Measurements from ENCODE around the gene SH3GL2.

The SH3GL2 gene

DNA sequence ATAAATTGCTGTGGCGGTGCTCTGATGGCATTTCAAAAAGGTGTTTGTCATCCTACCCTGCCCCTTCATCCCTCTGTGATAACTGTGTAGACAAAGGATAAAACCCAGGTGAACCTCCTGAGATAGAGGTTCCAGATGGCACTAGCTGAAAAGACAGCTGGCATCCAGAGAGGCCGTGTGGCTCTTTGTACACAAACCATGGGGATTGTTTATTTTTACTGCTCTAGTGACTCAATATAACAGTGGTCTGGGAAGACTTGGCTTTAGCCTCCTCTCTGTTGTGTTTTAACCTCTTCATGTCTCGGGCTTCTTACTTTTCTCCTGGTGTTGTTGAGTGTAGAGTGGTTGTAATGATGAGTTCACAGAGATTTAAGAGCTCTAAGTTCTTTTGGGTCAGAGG is 48.8 kb downstream of the SH3GL2 start:
- Mint-ChIP-seq H3K4me3 (no peak overlapping the region), H3K4me1 (no peaks in the 10 kb centered on the region), H3K27ac (no peak overlapping the region), H3K9me3 (peaks cover 14% of the 10 kb centered on the region), H3K36me3 (no peaks in the 10 kb centered on the region)
- DNase-seq (ENCODE audit: low spot score in 2 of 2) (no peak), ATAC-seq (no peak)

DNA sequence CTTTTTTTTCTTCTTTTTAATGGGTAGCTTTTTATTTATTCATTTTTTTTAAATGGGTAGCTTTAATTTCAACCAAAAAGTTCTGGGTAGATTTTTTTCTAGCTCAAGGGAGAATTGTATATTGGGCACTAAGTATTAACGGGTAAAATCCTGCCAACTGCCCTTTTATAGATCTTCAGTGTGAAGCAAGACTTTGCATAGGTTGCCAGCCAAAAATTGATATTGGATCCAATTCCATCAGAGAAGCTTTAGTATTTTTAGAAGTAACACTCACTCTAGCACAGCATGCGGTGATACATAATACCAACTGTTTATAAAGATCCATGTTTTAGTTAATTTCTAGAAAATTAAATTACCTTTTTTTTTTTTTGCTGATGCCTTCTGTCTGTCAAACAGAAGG is 49.8 kb downstream of the SH3GL2 start:
- H3K9me3 Mint-ChIP-seq = peaks cover 10% of the 10 kb centered on the region
- no peaks in the 10 kb centered on the region for H3K36me3 Mint-ChIP-seq
- no peak overlapping the region for H3K4me3 Mint-ChIP-seq
- H3K4me1 Mint-ChIP-seq = no peaks in the 10 kb centered on the region
- DNase-seq (ENCODE audit: low spot score in 2 of 2) (no peak), ATAC-seq (no peak)
- H3K27ac Mint-ChIP-seq = no peak overlapping the region

GRCh38 chr9:17630531-17630949 is 51.7 kb downstream of the SH3GL2 start:
- no peak for DNase-seq (ENCODE audit: low spot score in 2 of 2)
- Mint-ChIP-seq H3K4me1 (no peaks in the 10 kb centered on the region), H3K36me3 (no peaks in the 10 kb centered on the region)

GRCh38 chr9:17631396-17631795 is 52.5 kb downstream of the SH3GL2 start:
- Mint-ChIP-seq H3K9me3 (peaks cover 7% of the 10 kb centered on the region), H3K4me1 (no peaks in the 10 kb centered on the region), H3K27ac (no peak overlapping the region), H3K4me3 (no peak overlapping the region), H3K36me3 (no peaks in the 10 kb centered on the region)
- ATAC-seq (no peak), DNase-seq (ENCODE audit: low spot score in 2 of 2) (no peak)

More at GRCh38 chr9:17630531-17630949, 51.7 kb downstream of the SH3GL2 start:
- H3K9me3 Mint-ChIP-seq = peaks cover 7% of the 10 kb centered on the region
- no peak for ATAC-seq
- no peak overlapping the region for H3K27ac Mint-ChIP-seq
- H3K4me3 Mint-ChIP-seq = no peak overlapping the region

DNA sequence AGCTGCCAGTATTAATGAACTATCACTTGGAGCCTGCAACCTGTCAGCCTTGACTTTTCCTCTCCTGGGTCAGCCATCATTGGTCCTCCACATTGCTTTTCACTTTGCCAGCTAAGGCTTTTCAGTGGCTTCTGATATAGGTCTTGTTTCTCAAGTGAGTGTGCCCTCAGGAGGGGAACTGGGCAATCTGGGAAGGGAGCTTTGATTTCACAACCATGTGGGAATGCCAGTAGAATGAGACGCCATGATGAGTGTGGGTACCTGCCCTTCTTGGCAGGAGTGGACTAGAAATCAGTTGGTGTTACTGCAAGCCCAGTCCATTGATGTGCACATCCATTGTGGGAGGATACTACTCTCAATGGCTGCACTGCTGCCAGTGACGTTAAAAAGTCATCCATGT is 54.1 kb downstream of the SH3GL2 start:
- no peak overlapping the region for H3K27ac Mint-ChIP-seq
- H3K9me3 Mint-ChIP-seq = peaks cover 4% of the 10 kb centered on the region
- no peak overlapping the region for H3K4me3 Mint-ChIP-seq
- H3K4me1 Mint-ChIP-seq = no peaks in the 10 kb centered on the region
- no peak for DNase-seq (ENCODE audit: low spot score in 2 of 2)
- no peak for ATAC-seq
- no peaks in the 10 kb centered on the region for H3K36me3 Mint-ChIP-seq

GRCh38 chr9:17635115-17635890 is 56.4 kb downstream of the SH3GL2 start:
- DNase-seq (ENCODE audit: low spot score in 2 of 2) = no peak
- Mint-ChIP-seq H3K4me1 (no peaks in the 10 kb centered on the region), H3K27ac (no peak overlapping the region), H3K36me3 (no peaks in the 10 kb centered on the region), H3K4me3 (no peak overlapping the region), H3K9me3 (peaks cover 4% of the 10 kb centered on the region)
- ATAC-seq = no peak

DNA sequence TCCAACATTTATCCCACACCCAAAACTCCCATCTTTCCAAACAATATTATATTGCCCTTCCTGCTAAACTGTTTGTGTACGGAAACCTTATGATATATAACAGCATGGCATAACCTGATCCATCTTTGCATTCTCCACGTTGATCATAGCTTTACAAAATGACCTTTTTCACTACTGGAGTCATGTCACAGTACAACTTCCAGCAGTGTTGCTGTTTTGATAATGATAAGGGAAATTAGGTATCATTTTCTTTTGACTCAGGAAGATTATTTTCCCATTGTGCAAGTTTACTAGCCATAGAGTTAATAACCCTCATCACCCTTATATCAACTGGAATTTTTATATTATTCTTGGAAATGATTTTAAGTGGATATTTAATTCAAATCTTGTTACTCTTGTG is 57.5 kb downstream of the SH3GL2 start:
- ATAC-seq = no peak
- Mint-ChIP-seq H3K27ac (no peak overlapping the region), H3K4me1 (no peaks in the 10 kb centered on the region), H3K4me3 (no peak overlapping the region), H3K36me3 (no peaks in the 10 kb centered on the region), H3K9me3 (peaks cover 4% of the 10 kb centered on the region)
- DNase-seq (ENCODE audit: low spot score in 2 of 2) = no peak

- Mint-ChIP-seq H3K9me3 (peaks cover 4% of the 10 kb centered on the region), H3K36me3 (no peaks in the 10 kb centered on the region), H3K27ac (no peak overlapping the region), H3K4me1 (no peaks in the 10 kb centered on the region), H3K4me3 (no peak overlapping the region)
- DNase-seq (ENCODE audit: low spot score in 2 of 2) (no peak), ATAC-seq (no peak)
Measured at GRCh38 chr9:17636821-17637220, 58.0 kb downstream of the SH3GL2 start.

DNA sequence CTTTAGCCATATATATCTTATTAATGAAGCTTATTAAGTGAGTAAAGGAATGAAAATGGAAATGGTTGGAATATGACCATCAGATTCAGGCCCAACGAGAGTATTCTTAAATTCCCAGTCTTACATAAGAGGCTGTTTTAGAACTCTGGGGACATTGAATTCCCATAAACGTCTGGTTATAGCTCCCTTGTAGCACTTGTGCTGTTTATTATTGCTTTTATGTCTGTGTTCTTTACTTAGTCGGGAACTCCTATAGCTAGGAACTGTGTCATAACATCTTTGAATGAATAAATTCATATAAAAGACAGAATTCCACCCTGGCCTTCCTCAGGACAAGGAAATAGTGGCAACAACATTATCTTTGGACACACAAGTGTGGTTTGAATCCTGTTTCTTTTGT is 58.4 kb downstream of the SH3GL2 start:
- Mint-ChIP-seq H3K4me3 (no peak overlapping the region), H3K36me3 (no peaks in the 10 kb centered on the region), H3K4me1 (no peaks in the 10 kb centered on the region), H3K9me3 (peaks cover 4% of the 10 kb centered on the region), H3K27ac (no peak overlapping the region)
- no peak for ATAC-seq
- DNase-seq (ENCODE audit: low spot score in 2 of 2) = no peak

DNA sequence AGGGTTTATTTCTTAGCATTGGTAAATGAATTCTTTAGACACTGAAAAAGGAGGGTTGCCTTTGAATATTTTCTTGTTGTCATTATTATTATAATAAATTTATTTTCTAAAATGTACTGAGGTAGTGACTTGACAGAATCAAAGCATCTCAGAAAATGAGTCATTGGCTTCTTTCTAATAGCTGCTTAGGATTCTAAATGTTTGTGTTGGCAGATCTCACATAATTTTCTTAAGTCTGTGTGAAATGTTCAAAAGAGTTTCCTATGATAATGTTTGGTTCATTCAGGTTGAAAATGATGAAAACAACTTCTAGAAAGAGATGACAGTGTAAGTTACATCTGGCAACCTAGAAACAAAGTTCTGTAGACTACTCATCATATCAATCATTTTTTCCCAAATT is 69.7 kb downstream of the SH3GL2 start:
- Mint-ChIP-seq H3K4me3 (no peak overlapping the region), H3K36me3 (no peaks in the 10 kb centered on the region), H3K4me1 (no peaks in the 10 kb centered on the region), H3K9me3 (peaks cover 23% of the 10 kb centered on the region), H3K27ac (no peak overlapping the region)
- DNase-seq (ENCODE audit: low spot score in 2 of 2) = no peak
- no peak for ATAC-seq

- no peak for ATAC-seq
Measured at GRCh38 chr9:17651725-17652124, 72.9 kb downstream of the SH3GL2 start.

DNA sequence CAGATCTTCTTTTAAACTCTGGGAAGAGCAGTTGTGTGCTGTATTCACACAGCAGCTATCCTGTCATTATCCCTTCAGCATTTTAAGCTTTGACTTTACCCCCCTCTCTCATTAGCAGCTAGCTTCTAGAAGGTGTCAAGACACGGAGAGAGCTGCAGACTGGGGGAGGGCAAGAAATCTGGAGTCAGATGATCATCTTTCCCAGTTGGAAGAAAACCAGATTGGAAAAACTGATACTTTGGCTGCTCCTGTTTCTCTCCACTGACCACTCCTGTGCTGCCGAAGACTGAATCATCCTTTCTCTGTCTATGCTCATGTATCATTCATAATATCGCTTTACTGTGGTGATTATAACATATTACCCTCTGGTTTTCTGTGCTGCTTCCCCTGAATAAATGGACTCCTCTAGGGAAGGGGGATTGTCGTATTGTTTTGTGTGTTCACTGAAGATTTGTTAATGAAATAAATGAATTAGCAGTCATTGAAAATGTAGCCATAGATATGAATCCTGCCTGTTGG is 75.1 kb downstream of the SH3GL2 start:
- no peak for DNase-seq (ENCODE audit: low spot score in 2 of 2)
- H3K4me3 Mint-ChIP-seq = no peak overlapping the region
- H3K36me3 Mint-ChIP-seq = no peaks in the 10 kb centered on the region
- no peaks in the 10 kb centered on the region for H3K4me1 Mint-ChIP-seq
- no peak overlapping the region for H3K27ac Mint-ChIP-seq
- no peak for ATAC-seq
- peaks cover 17% of the 10 kb centered on the region for H3K9me3 Mint-ChIP-seq

More at GRCh38 chr9:17651725-17652124, 72.9 kb downstream of the SH3GL2 start:
- Mint-ChIP-seq H3K27ac (no peak overlapping the region), H3K4me1 (no peaks in the 10 kb centered on the region), H3K9me3 (peaks cover 17% of the 10 kb centered on the region), H3K4me3 (no peak overlapping the region), H3K36me3 (no peaks in the 10 kb centered on the region)
- DNase-seq (ENCODE audit: low spot score in 2 of 2) = no peak

DNA sequence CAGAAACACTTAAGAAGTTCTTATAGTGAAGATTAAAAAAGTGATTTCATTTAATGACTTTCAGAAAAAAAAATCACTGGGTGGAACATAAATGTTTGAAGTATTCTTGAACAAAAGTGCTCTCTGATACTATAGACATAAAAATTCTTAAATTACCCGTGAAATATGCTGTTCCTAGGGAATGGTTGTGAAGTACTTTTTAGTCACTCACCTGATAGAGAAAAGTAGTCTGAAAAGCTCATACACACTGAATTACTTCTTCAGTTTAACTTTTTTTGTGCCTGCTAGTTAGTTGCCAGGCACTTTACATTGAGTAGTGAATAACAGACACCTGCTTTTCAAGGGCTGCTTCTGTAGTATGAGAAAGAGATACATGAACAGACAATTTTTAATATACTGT is 78.0 kb downstream of the SH3GL2 start:
- H3K27ac Mint-ChIP-seq = no peak overlapping the region
- no peaks in the 10 kb centered on the region for H3K36me3 Mint-ChIP-seq
- DNase-seq (ENCODE audit: low spot score in 2 of 2) = no peak
- H3K9me3 Mint-ChIP-seq = peaks cover 17% of the 10 kb centered on the region
- H3K4me1 Mint-ChIP-seq = no peaks in the 10 kb centered on the region
- no peak for ATAC-seq
- H3K4me3 Mint-ChIP-seq = no peak overlapping the region

GRCh38 chr9:17658237-17658636 is 79.4 kb downstream of the SH3GL2 start:
- Mint-ChIP-seq H3K27ac (no peak overlapping the region), H3K4me3 (no peak overlapping the region), H3K4me1 (no peaks in the 10 kb centered on the region), H3K36me3 (no peaks in the 10 kb centered on the region), H3K9me3 (peaks cover 7% of the 10 kb centered on the region)
- ATAC-seq = no peak
- no peak for DNase-seq (ENCODE audit: low spot score in 2 of 2)

GRCh38 chr9:17660158-17660557 is 81.3 kb downstream of the SH3GL2 start:
- H3K9me3 Mint-ChIP-seq = peaks cover 10% of the 10 kb centered on the region
- no peaks in the 10 kb centered on the region for H3K36me3 Mint-ChIP-seq
- DNase-seq (ENCODE audit: low spot score in 2 of 2) = no peak
- ATAC-seq = no peak
- H3K4me3 Mint-ChIP-seq = no peak overlapping the region
- H3K27ac Mint-ChIP-seq = no peak overlapping the region
- H3K4me1 Mint-ChIP-seq = no peaks in the 10 kb centered on the region

GRCh38 chr9:17665450-17665849 is 86.6 kb downstream of the SH3GL2 start:
- DNase-seq (ENCODE audit: low spot score in 2 of 2) (no peak), ATAC-seq (no peak)
- Mint-ChIP-seq H3K27ac (no peak overlapping the region), H3K36me3 (no peaks in the 10 kb centered on the region), H3K9me3 (peaks cover 9% of the 10 kb centered on the region), H3K4me1 (no peaks in the 10 kb centered on the region), H3K4me3 (no peak overlapping the region)

All from stimulated activated effector memory CD8-positive, alpha-beta T cell treated with anti-CD3 and anti-CD28 coated beads, Interleukin-12 subunit alpha, Interleukin-12 subunit beta, amount 100 ng/mL, for 72 hours (primary cell).